GM21619 (cell line): ENCODE data around the gene TBC1D2.
"Not testable (repeated sequence)": the region's sequence is repeated elsewhere in the genome, so short reads cannot be mapped to it uniquely, and the experiment has no call there.

Source experiments
- ATAC-seq: cut with Tn5 transposase; IDR thresholded peaks from one replicate; pipeline ENCODE4 v1.9.1; 2021; ENCODE audit not compliant: unreplicated experiment

The TBC1D2 gene

DNA sequence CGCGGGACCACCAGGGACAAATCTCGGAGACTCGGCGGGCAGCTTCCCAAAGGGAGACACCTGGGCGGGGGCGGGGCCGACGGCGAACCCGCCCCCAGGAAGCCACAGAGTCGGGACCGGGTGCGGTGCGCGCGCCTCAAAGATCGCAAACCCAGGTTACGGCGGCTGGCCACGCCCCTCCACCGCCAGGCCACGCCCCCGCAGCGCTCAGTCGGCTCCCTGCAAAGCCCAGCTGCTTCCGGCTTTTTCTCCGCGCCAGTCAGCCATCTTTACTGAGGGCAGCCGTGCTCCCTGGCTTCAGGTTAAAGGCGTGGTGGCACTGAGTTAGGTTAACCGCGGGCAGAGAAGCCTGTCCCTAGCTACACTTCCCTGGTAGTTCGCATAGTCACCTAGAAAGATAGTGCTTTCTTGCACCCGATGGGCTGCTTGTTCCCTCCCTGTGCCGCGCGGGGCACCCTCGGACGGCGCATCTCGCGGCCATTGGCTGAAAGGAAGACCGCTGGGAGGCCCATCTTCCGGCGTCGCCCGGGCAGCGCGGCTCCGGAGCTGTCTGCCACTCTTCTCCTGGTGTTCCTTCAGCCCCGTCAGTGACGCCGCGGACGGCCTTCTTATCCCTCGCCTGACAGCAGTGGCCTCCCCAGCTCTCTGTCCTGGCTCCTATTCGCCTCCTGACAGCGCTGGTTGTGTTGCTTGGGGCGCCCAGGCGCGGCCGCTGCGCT lies at the start of gene TBC1D2:
TBC1D2 (minus strand) TSS at position 72 of the 719 bp plus-strand sequence. CDS start 108 bp downstream, outside the sequence.
- ATAC-seq: peak; percentile 82

GRCh38 chr9:98304381-98304780 lies 48.9 kb upstream of the TBC1D2 start:
- ATAC-seq: no peak

GRCh38 chr9:98303633-98304125 lies 48.2 kb upstream of the TBC1D2 start:
- ATAC-seq: no peak

GRCh38 chr9:98302938-98303632 lies 47.6 kb upstream of the TBC1D2 start:
- no peak for ATAC-seq

DNA sequence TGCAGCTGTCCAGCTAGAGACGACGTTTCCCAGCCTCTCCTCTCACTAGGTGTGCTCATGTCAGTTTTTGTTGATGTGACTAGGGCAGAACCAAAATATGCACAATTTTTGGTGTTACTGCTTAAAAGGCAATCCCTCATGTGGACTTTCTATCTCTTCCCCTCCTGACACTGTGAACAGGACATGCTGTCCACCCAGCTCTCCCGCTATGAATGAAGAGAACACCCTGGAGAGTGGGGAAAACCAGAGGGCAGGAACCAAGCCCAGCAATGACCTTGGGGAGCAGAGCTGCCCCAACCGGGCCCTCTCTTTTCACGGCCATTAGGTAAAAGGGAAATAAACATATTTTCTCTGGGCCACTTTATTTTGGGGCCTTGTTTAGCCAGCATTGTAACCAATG lies 46.7 kb upstream of the TBC1D2 start:
- ATAC-seq: no peak

GRCh38 chr9:98300611-98301010 lies 45.2 kb upstream of the TBC1D2 start:
- no peak for ATAC-seq

GRCh38 chr9:98298476-98298875 lies 43.0 kb upstream of the TBC1D2 start:
- no peak for ATAC-seq

GRCh38 chr9:98295824-98296223 lies 40.4 kb upstream of the TBC1D2 start:
- no peak for ATAC-seq

GRCh38 chr9:98291820-98292219 lies 36.4 kb upstream of the TBC1D2 start:
- no peak for ATAC-seq

DNA sequence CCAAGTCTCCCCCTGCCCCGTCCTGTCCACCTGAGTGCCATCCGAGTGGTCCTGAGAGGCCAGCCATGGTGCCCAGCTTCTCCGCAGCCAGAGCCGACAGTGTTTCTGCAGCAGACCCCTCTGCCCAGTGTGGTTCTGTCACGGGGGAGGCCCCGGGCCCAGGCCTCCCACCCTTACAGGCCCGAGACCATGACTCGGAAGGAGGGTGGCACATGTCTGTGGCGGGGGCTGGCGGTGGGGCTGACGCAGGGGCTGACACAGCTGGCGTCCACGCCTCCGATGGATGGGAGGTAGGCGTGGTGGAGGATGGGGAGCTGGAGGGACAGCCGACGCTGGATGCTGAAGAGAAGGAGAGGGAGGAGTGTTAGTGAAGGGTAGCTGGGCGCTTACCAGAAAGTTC lies 35.0 kb upstream of the TBC1D2 start:
- no peak for ATAC-seq

DNA sequence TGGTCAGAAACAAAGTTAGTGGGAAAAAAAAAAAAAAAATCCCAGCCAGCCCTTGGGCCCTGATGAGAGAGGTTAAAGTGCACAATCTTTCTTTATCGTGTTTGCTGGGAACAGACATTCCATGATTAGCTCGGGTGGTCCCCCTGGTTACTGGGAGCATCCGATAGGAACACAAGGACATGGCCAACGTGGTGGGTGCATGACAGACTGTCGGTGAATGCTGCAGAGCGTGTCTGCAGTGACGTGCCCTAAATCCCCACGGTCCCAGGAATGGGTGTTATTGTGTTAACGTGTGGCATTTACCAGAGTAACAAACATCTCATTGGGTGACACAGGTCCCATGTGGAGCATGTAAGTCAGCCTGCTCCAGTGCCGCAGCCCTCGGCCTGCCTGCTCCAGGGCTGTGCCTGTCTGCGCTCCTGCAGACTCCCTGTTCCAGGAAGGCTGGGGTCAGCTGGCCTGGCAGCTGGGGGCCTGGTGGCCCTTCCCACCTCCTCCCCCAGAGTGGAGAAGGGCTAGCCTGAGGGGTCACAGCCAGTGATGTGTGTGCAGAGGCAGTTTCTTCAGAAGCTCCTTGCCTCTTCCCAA lies 34.3 kb upstream of the TBC1D2 start:
- no peak for ATAC-seq

DNA sequence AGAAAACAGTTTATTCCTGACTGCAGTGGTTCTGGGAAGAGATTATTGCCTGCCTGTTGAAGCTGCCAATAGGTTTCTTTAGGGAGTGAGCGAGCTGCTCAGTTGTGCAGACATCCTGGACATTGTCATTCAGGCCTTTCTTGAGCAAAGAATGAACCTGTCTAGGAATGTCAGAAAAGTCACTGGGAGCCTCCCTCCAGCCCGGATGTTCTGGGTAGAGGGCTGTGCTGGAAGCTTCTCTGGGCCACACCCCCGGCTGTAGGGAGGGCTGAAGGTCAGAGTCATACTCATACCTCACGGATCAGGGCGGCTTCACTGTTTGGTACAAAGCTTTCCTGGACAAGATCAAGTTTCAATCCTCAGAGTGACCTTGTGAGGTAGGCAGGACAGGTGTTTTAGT lies 33.4 kb upstream of the TBC1D2 start:
- no peak for ATAC-seq

- no peak for ATAC-seq
Observed at GRCh38 chr9:98287384-98287783, 31.9 kb upstream of the TBC1D2 start.

DNA sequence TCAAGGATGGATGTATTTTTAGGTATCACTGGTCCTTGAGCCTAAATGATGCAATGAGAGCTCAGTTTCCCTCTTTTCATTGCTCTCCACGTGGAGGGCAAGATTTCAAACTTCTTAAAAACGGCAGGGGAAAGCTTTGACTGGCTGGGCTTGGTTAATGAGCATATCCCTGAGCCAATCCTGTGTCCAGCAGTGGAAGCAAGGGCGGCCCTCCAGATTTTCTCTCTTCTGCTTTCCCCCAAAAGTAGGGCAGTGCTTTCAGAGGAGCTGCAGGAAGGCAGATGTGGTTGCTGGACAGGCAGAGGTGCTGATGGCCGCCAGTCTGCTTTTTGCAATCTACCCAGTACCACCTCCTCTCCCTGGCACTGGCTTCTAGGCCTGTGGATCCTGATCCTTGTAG lies 30.0 kb upstream of the TBC1D2 start:
- ATAC-seq: no peak

GRCh38 chr9:98284754-98285153 lies 29.3 kb upstream of the TBC1D2 start:
- no peak for ATAC-seq

- not testable (repeated sequence) for ATAC-seq
Observed at GRCh38 chr9:98283143-98283542, 27.7 kb upstream of the TBC1D2 start.

DNA sequence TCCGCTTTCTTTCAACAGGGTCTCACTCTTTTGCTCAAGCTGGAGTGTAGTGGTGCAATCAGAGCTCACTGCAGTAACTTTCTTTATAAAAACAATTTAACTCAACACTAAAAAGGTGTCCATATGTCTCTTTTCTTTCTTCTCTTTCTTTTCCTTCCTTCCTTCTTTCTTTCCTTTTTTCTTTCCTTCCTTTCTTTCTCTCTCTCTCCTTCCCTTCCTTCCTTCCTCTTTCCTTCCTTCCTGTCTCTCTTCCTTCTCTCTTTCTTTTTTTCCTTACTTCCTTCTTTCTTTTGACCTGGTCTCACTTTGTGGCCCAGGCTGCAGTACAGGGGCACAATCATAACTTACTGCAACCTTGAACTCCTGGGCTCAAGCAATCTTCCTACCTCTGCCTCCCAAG lies 25.8 kb upstream of the TBC1D2 start:
- ATAC-seq: no peak

DNA sequence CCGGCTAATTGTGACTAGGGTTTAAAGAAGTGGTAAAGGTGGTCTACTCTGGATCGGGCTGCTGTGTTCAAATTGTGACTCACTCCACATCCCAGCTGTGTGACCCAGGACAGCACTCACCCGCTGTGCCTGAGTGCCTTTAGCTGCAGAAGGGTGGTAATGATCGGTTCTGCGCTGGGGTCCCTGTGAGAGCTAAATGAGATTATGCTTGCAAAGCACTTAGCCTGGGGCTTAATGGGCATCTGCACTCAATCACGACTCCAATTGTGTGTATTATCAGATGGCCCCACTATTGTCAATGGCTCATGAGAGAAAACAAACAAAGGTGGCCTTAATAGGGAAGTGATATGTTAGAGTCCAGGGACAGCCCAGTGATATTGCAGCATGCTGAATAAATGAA lies 25.1 kb upstream of the TBC1D2 start:
- no peak for ATAC-seq

- no peak for ATAC-seq
Observed at GRCh38 chr9:98280162-98280561, 24.7 kb upstream of the TBC1D2 start.

GRCh38 chr9:98276907-98277469 lies 21.5 kb upstream of the TBC1D2 start:
- no peak for ATAC-seq

DNA sequence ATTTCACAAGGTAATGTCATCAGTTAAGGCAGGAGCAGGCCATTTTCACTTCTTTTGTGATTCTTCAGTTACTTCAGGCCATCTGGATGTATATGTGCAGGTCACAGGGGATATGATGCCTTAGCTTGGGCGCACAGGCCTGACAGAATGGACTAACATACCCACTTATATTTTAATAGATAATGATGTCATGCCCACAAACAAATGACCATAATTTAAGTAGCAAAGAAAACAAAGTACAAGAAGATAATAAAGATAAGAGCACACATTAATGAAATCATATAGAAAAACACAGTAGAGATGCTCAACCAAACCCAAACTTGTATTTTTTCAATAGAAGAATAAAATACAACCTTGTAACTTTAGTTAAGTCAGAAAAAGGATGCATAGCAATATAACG lies 19.7 kb upstream of the TBC1D2 start:
- no peak for ATAC-seq

DNA sequence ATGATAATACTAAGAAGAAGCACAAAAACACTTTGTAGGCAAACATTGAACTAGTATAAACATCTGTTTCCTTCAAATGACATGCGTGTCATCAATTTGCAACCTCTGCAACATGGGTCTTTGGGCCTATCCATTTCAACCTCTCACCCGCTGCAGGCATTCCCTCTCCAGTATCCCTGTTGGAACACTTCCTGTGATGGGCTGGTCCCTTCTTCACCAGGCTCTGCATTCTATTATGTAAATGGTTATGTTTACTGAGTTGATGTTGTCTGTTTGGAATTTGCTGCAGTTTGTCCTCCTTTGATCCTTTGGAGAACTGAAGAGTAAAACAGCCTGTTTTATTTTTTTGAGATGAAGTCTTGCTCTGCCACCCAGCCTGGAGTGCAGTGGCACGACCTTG lies 16.6 kb upstream of the TBC1D2 start:
- ATAC-seq: no peak
